IMR-90 (cell line): ENCODE measurements around the gene CNPY2.

Source experiments
- CEBPB ChIP-seq: IDR thresholded peaks from 2 replicates; pipeline ENCODE4 v1.6.1; 2012; ENCODE audit warnings: low read depth, low read length, improper control_type of control experiment
- CHD1 ChIP-seq: IDR thresholded peaks from 2 replicates; pipeline ENCODE4 v1.6.1; 2012; ENCODE audit warnings: low read depth, low read length, improper control_type of control experiment
- CTCF ChIP-seq: conservative IDR thresholded peaks from 2 replicates; pipeline ENCODE4 v1.5.1; 2012; ENCODE audit warnings: mild to moderate bottlenecking, low read depth, low read length, improper control_type of control experiment
- MAFK ChIP-seq: IDR thresholded peaks from 2 replicates; pipeline ENCODE4 v1.6.1; 2012; ENCODE audit warnings: low read depth, low read length, improper control_type of control experiment
- MXI1 ChIP-seq: IDR thresholded peaks from 2 replicates; pipeline ENCODE4 v1.6.1; 2012; ENCODE audit warnings: low read depth, mild to moderate bottlenecking, low read length, moderate library complexity, borderline replicate concordance
- POLR2A ChIP-seq: IDR thresholded peaks from 2 replicates; pipeline ENCODE4 v1.6.1; 2012; ENCODE audit warnings: mild to moderate bottlenecking, low read depth, low read length
- RAD21 ChIP-seq: IDR thresholded peaks from 2 replicates; pipeline ENCODE4 v1.6.1; 2012; ENCODE audit warnings: low read length, improper control_type of control experiment
- RCOR1 ChIP-seq: IDR thresholded peaks from 2 replicates; pipeline ENCODE4 v1.6.1; 2012; ENCODE audit warnings: mild to moderate bottlenecking, low read length, improper control_type of control experiment; ENCODE audit not compliant: insufficient replicate concordance
- RFX5 ChIP-seq: IDR thresholded peaks from 2 replicates; pipeline ENCODE4 v1.8.0; 2012; ENCODE audit warnings: low read depth, mild to moderate bottlenecking, low read length, moderate library complexity
- SMC3 ChIP-seq: fragments of 150-350 bp; IDR thresholded peaks from 2 replicates; pipeline ENCODE4 v1.6.1; 2016; ENCODE audit warnings: low read depth, mild to moderate bottlenecking, antibody characterized with exemption, low read length, moderate library complexity
- USF2 ChIP-seq: fragments of 150-350 bp; IDR thresholded peaks from 2 replicates; pipeline ENCODE4 v1.6.1; 2017; ENCODE audit warnings: mild to moderate bottlenecking, antibody characterized with exemption, low read length, low read depth
- TF ChIP-seq, protein P1 (sequence below): fragments of 150-350 bp; IDR thresholded peaks from 2 replicates; pipeline ENCODE4 v1.6.1; 2016; ENCODE audit warnings: low read depth, mild to moderate bottlenecking, low read length, moderate library complexity, borderline replicate concordance

GRCh38 chr12:56337753-56338251, 22.0 kb upstream of the CNPY2 start:
- no peak for TF ChIP-seq CHD1
- TF ChIP-seq RAD21, result no peak
- no peak for TF ChIP-seq CTCF
- TF ChIP-seq POLR2A, result no peak
- no peak for TF ChIP-seq RCOR1
- peak; percentile 64 for TF ChIP-seq CEBPB
- TF ChIP-seq, protein P1, sequence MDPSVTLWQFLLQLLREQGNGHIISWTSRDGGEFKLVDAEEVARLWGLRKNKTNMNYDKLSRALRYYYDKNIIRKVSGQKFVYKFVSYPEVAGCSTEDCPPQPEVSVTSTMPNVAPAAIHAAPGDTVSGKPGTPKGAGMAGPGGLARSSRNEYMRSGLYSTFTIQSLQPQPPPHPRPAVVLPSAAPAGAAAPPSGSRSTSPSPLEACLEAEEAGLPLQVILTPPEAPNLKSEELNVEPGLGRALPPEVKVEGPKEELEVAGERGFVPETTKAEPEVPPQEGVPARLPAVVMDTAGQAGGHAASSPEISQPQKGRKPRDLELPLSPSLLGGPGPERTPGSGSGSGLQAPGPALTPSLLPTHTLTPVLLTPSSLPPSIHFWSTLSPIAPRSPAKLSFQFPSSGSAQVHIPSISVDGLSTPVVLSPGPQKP, result no peak
- TF ChIP-seq MXI1, result no peak
- no peak for TF ChIP-seq SMC3
- no peak for TF ChIP-seq RFX5
- no peak for TF ChIP-seq MAFK
- no peak for TF ChIP-seq USF2
